Loucy (cell line): ENCODE data around the gene TPCN2.

ENCODE experiments used
- CTCF ChIP-seq: fragments of 200-600 bp; sonication (generic); conservative IDR thresholded peaks from 2 replicates; pipeline ENCODE4 v1.5.1; 2014; ENCODE audit warnings: mild to moderate bottlenecking, antibody characterized with exemption, low read length
- EZH2phosphoT487 ChIP-seq: fragments of 200-600 bp; IDR thresholded peaks from 2 replicates; pipeline ENCODE4 v1.6.1; 2018; ENCODE audit warnings: antibody characterized with exemption, mild to moderate bottlenecking, moderate library complexity, borderline replicate concordance

DNA sequence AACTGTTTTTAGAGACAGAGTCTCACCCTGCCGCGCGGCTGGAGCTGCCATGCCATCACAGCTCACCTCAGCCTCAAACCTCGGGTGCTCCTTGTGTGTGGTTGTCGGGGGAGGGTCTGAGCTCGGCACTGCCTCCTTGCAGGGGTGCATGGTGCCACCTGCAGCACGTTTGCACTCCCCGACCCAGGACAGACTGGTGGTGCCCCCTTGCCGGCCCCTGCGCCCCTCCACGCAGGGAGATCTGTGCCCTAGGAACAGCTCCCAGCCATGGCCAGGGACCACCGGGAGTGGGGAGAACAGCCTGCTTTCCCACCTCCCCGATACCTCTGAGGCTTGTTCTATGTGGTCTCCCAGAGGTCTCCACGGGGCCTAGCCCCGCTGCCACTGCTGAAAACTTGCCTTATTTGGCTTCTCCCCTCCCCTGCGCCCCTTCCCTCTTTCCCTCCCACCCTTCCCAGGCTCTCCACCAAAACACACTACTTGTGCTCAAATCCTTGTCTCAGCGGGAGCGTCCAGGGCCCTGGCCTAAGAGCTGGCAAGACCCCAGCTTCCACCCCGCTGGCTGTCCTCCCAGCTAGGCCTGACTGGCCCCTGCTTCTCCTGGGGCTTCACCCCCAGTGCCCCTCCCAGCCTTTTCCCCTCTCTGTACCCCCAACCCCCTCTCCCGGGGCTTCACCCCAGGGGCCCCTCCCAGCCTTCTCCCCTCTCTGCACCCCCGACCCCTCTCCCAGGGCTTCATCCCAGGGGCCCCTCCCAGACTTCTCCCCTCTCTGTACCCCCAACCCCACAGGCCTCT is 13.4 kb upstream of the TPCN2 start:
- no peak for TF ChIP-seq CTCF
- TF ChIP-seq EZH2phosphoT487 = no peak
